ENCODE data around the gene XYLT1. TPM values are rescaled to one million over a fixed set of nuclear protein-coding genes. Genes with fewer than 3 reads are reported as not detected.

XYLT1 gene
- total and polyA plus RNA-seq, 2 of the 13 experiments (the other 11 are each of a cell fraction or from before 2014, with no cell fraction given), result not detected

- TF ChIP-seq MAFK (conservative IDR thresholded peaks at IDR 0.05 in 1 of 2, IDR thresholded peaks at IDR 0.05 in 1 of 2; ENCODE audit: low read length in 2 of 2), result no peak
- TF ChIP-seq, protein P1, sequence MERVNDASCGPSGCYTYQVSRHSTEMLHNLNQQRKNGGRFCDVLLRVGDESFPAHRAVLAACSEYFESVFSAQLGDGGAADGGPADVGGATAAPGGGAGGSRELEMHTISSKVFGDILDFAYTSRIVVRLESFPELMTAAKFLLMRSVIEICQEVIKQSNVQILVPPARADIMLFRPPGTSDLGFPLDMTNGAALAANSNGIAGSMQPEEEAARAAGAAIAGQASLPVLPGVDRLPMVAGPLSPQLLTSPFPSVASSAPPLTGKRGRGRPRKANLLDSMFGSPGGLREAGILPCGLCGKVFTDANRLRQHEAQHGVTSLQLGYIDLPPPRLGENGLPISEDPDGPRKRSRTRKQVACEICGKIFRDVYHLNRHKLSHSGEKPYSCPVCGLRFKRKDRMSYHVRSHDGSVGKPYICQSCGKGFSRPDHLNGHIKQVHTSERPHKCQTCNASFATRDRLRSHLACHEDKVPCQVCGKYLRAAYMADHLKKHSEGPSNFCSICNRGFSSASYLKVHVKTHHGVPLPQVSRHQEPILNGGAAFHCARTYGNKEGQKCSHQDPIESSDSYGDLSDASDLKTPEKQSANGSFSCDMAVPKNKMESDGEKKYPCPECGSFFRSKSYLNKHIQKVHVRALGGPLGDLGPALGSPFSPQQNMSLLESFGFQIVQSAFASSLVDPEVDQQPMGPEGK (CRISPR knock-in tag; IDR thresholded peaks at IDR 0.05), result no peak
- no peak for TF ChIP-seq POLR2G (IDR thresholded peaks at IDR 0.05; ENCODE audit: low read depth, low read length)
- TF ChIP-seq, protein P2, sequence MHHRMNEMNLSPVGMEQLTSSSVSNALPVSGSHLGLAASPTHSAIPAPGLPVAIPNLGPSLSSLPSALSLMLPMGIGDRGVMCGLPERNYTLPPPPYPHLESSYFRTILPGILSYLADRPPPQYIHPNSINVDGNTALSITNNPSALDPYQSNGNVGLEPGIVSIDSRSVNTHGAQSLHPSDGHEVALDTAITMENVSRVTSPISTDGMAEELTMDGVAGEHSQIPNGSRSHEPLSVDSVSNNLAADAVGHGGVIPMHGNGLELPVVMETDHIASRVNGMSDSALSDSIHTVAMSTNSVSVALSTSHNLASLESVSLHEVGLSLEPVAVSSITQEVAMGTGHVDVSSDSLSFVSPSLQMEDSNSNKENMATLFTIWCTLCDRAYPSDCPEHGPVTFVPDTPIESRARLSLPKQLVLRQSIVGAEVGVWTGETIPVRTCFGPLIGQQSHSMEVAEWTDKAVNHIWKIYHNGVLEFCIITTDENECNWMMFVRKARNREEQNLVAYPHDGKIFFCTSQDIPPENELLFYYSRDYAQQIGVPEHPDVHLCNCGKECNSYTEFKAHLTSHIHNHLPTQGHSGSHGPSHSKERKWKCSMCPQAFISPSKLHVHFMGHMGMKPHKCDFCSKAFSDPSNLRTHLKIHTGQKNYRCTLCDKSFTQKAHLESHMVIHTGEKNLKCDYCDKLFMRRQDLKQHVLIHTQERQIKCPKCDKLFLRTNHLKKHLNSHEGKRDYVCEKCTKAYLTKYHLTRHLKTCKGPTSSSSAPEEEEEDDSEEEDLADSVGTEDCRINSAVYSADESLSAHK (CRISPR knock-in tag; IDR thresholded peaks at IDR 0.05; ENCODE audit: borderline replicate concordance), result no peak
- no peak for TF ChIP-seq KAT8 (CRISPR knock-in tag; IDR thresholded peaks at IDR 0.05)
- TF ChIP-seq ZNF772 (CRISPR knock-in tag; IDR thresholded peaks at IDR 0.05), result no peak
- TF ChIP-seq, protein P3, sequence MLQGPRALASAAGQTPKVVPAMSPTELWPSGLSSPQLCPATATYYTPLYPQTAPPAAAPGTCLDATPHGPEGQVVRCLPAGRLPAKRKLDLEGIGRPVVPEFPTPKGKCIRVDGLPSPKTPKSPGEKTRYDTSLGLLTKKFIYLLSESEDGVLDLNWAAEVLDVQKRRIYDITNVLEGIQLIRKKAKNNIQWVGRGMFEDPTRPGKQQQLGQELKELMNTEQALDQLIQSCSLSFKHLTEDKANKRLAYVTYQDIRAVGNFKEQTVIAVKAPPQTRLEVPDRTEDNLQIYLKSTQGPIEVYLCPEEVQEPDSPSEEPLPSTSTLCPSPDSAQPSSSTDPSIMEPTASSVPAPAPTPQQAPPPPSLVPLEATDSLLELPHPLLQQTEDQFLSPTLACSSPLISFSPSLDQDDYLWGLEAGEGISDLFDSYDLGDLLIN (CRISPR knock-in tag; IDR thresholded peaks at IDR 0.05; ENCODE audit: borderline replicate concordance), result no peak
- TF ChIP-seq TRIM24 (CRISPR knock-in tag; IDR thresholded peaks at IDR 0.05), result no peak
- Histone ChIP-seq H2AFZ (ENCODE audit: low read length) (no peak overlapping the region), H4K20me1 (ENCODE audit: insufficient read depth, low read length) (no peaks in the 10 kb centered on the region), H3K36me3 (replicated peaks in 1 of 2; ENCODE audit: control insufficient read depth in 1 of 2, insufficient read depth in 2 of 2, low read length in 2 of 2) (no peaks in the 10 kb centered on the region), H3K9ac (ENCODE audit: insufficient read depth, low read depth, low read length) (no peak overlapping the region), H3K4me3 (replicated peaks in 1 of 3; ENCODE audit: insufficient read depth in 1 of 3, low read depth in 2 of 3, low read length in 3 of 3) (no peak overlapping the region), H3K79me2 (ENCODE audit: insufficient read depth, low read length) (no peaks in the 10 kb centered on the region), H3K9me3 (ENCODE audit: low read length) (no peaks in the 10 kb centered on the region), H3K27ac (ENCODE audit: extremely low read length, insufficient read depth, low read length) (no peak overlapping the region), H3K4me2 (ENCODE audit: low read depth, low read length) (no peak overlapping the region), H3K27me3 (ENCODE audit: control insufficient read depth in 1 of 2, insufficient read depth in 2 of 2, low read length in 2 of 2) (peaks cover 0 to 9% of the 10 kb centered on the region in 2 experiments; a peak in 1 of 5 replicates), H3K4me1 (ENCODE audit: insufficient read depth, low read length) (no peaks in the 10 kb centered on the region)
- FAIRE-seq (no peak), DNase-seq (ENCODE audit: low spot score) (no peak), ATAC-seq (no peak)
- 58% methylated on average over 3 of the region's 3 CpGs for WGBS (ENCODE audit: low lambda C conversion rate)
- intact Hi-C loops (cut with micrococcal nuclease; ENCODE audit: unreplicated experiment) (no loop called here), in situ Hi-C loops (cut with HindIII; ENCODE audit: extremely low pct_ligation_motif_present, low pct_unique_long_range_greater_than_20kb) (no loop called here)
- ChIA-PET CTCF (ENCODE audit: low intra/inter-chr PET ratio, low total read pairs) (no interaction called here), POLR2A (no interaction called here)
- BruUV-seq (replicated peaks), result no TSS peak
Measured at GRCh38 chr16:17365591-17366298, 105.0 kb downstream of the XYLT1 start.

Data from HepG2 (cell line).